GM18867 (cell line): Measurements from ENCODE around the gene CRAMP1.

Experiments
- ATAC-seq: cut with Tn5 transposase; IDR thresholded peaks from one replicate; pipeline ENCODE4 v1.9.1; 2021; ENCODE audit warnings: mild to moderate bottlenecking, moderate library complexity; ENCODE audit not compliant: unreplicated experiment

CRAMP1 gene

GRCh38 chr16:1655909-1656807, 44.0 kb downstream of the CRAMP1 start:
- ATAC-seq = no peak

- no peak for ATAC-seq
Measured at GRCh38 chr16:1656808-1657617, 44.9 kb downstream of the CRAMP1 start.

GRCh38 chr16:1657841-1658240, 45.7 kb downstream of the CRAMP1 start:
- ATAC-seq = no peak

- no peak for ATAC-seq
Measured at GRCh38 chr16:1659031-1659430, 46.9 kb downstream of the CRAMP1 start.

- ATAC-seq = no peak
Measured at GRCh38 chr16:1661826-1662225, 49.7 kb downstream of the CRAMP1 start.

GRCh38 chr16:1662543-1662942, 50.4 kb downstream of the CRAMP1 start:
- no peak for ATAC-seq

GRCh38 chr16:1665829-1666228, 53.7 kb downstream of the CRAMP1 start:
- no peak for ATAC-seq

GRCh38 chr16:1666316-1666715, 54.2 kb downstream of the CRAMP1 start:
- ATAC-seq = no peak

GRCh38 chr16:1667271-1667670, 55.1 kb downstream of the CRAMP1 start:
- no peak for ATAC-seq

GRCh38 chr16:1667916-1668315, 55.8 kb downstream of the CRAMP1 start:
- ATAC-seq = no peak

GRCh38 chr16:1668612-1669319, 56.6 kb downstream of the CRAMP1 start:
- ATAC-seq = no peak

- no peak for ATAC-seq
Measured at GRCh38 chr16:1669698-1670097, 57.5 kb downstream of the CRAMP1 start.

GRCh38 chr16:1670371-1670770, 58.2 kb downstream of the CRAMP1 start:
- ATAC-seq = no peak

- ATAC-seq = no peak
Measured at GRCh38 chr16:1670866-1671265, 58.7 kb downstream of the CRAMP1 start.

- ATAC-seq = no peak
Measured at GRCh38 chr16:1673424-1674151, 61.4 kb downstream of the CRAMP1 start.

GRCh38 chr16:1674306-1674705, 62.1 kb downstream of the CRAMP1 start:
- ATAC-seq = no peak

GRCh38 chr16:1674751-1675664, 62.8 kb downstream of the CRAMP1 start:
- no peak for ATAC-seq

GRCh38 chr16:1676661-1677060, 64.5 kb downstream of the CRAMP1 start:
- no peak for ATAC-seq

GRCh38 chr16:1677339-1677738, 65.2 kb downstream of the CRAMP1 start:
- no peak for ATAC-seq
